Stomach (tissue), 4 donors: ENCODE data around the gene IL16.

Experiments
- POLR2A ChIP-seq, 4 donors: fragments of 450-650 bp; IDR thresholded peaks; one replicate each; pipeline ENCODE4 v1.6.1; 2016; ENCODE audit warnings: antibody characterized with exemption in 4 of 4, control low read depth in 2 of 4, mild to moderate bottlenecking in 1 of 4, moderate library complexity in 1 of 4
- POLR2AphosphoS5 ChIP-seq, 3 donors: sonication (generic); formaldehyde crosslinking; IDR thresholded peaks; one replicate each; pipeline ENCODE4 v1.6.1; 2016; ENCODE audit warnings: antibody characterized with exemption in 3 of 3
- TF ChIP-seq, protein P1 (sequence below), 7 experiments: fragments of 450-650 bp in 4 of 7; fragments of 200-600 bp in 3 of 7; sonication (generic) in 3 of 7; IDR thresholded peaks; one replicate each; pipeline ENCODE4 v1.5.1; 2016 to 2019; ENCODE audit warnings: antibody characterized with exemption in 7 of 7, control low read depth in 2 of 7, mild to moderate bottlenecking in 1 of 7

DNA sequence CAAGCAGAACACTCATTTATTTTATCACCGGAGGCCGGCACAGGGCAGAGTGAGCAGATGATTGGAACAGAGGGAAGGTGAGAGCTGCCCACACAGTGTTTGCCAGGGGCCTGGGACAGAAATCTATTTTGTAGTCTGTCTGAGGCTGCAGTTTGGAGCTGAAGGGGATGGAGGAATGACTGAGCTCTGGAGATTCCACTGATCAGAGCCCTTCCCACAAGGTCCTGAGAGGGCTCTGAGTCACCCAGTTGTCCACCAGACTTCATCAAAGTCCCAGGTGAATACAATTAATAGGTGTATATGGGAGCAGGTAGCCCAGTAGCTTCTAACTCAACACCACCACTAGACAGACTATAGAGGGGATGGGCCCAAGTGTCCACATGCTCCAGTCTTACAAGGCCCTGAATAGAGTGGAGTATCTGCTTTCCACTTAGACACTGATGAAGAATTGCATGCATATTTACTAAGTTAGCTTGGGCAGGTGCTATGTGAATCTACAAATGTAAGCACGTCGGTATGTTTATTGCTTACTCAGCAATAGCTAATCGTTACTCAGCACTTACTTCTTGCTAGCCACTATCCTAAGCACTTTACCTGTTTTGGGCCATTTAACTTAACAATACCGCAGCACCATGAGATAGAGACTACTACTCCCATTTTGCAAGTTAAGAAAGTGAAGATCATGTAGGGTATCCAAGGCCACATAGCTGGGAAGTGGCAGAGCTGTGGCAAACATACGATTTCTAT is 130.0 kb downstream of the IL16 start:
- TF ChIP-seq, protein P1, sequence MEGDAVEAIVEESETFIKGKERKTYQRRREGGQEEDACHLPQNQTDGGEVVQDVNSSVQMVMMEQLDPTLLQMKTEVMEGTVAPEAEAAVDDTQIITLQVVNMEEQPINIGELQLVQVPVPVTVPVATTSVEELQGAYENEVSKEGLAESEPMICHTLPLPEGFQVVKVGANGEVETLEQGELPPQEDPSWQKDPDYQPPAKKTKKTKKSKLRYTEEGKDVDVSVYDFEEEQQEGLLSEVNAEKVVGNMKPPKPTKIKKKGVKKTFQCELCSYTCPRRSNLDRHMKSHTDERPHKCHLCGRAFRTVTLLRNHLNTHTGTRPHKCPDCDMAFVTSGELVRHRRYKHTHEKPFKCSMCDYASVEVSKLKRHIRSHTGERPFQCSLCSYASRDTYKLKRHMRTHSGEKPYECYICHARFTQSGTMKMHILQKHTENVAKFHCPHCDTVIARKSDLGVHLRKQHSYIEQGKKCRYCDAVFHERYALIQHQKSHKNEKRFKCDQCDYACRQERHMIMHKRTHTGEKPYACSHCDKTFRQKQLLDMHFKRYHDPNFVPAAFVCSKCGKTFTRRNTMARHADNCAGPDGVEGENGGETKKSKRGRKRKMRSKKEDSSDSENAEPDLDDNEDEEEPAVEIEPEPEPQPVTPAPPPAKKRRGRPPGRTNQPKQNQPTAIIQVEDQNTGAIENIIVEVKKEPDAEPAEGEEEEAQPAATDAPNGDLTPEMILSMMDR (IDR thresholded peaks at IDR 0.05): no peak
- TF ChIP-seq POLR2AphosphoS5 (IDR thresholded peaks at IDR 0.05): no peak
- no peak for TF ChIP-seq POLR2A (IDR thresholded peaks at IDR 0.05)
